GM21423 (cell line): ENCODE results near the gene PSMD3.
"Not testable (repeated sequence)": the region's sequence is repeated elsewhere in the genome, so short reads cannot be mapped to it uniquely, and the experiment has no call there.

Source experiments
- ATAC-seq: cut with Tn5 transposase; IDR thresholded peaks from one replicate; pipeline ENCODE4 v1.9.1; 2021; ENCODE audit warnings: mild to moderate bottlenecking, moderate library complexity; ENCODE audit not compliant: unreplicated experiment

Gene PSMD3

GRCh38 chr17:39995438-39995837 is 14.8 kb downstream of the PSMD3 start:
- ATAC-seq: no peak

GRCh38 chr17:39996162-39996561 is 15.6 kb downstream of the PSMD3 start:
- ATAC-seq: no peak

- no peak for ATAC-seq
Observed at GRCh38 chr17:39996800-39997199, 16.2 kb downstream of the PSMD3 start.

GRCh38 chr17:39997543-39997942 is 16.9 kb downstream of the PSMD3 start:
- ATAC-seq: no peak

- no peak for ATAC-seq
Observed at GRCh38 chr17:39999067-39999466, 18.5 kb downstream of the PSMD3 start.

GRCh38 chr17:40000161-40000560 is 19.6 kb downstream of the PSMD3 start:
- ATAC-seq: no peak

- ATAC-seq: not testable (repeated sequence)
Observed at GRCh38 chr17:40001335-40001734, 20.7 kb downstream of the PSMD3 start.

GRCh38 chr17:40004072-40004471 is 23.5 kb downstream of the PSMD3 start:
- ATAC-seq: no peak

GRCh38 chr17:40004712-40005111 is 24.1 kb downstream of the PSMD3 start:
- ATAC-seq: no peak

- no peak for ATAC-seq
Observed at GRCh38 chr17:40005520-40005919, 24.9 kb downstream of the PSMD3 start.

- ATAC-seq: not testable (repeated sequence)
Observed at GRCh38 chr17:40010946-40011500, 30.4 kb downstream of the PSMD3 start.

GRCh38 chr17:40012017-40012647 is 31.5 kb downstream of the PSMD3 start:
- ATAC-seq: not testable (repeated sequence)

GRCh38 chr17:40014375-40014980 is 33.9 kb downstream of the PSMD3 start:
- ATAC-seq: no peak

GRCh38 chr17:40015005-40015997 is 34.7 kb downstream of the PSMD3 start, which contains the start of gene CSF3:
CSF3 (plus strand) TSS chr17:40015440; CDS start chr17:40015475, 35 bp downstream.
- no peak for ATAC-seq

GRCh38 chr17:40015998-40016985 is 35.7 kb downstream of the PSMD3 start:
- ATAC-seq: no peak

- no peak for ATAC-seq
Observed at GRCh38 chr17:40017422-40018080, 36.9 kb downstream of the PSMD3 start.

GRCh38 chr17:40018211-40019121 is 37.9 kb downstream of the PSMD3 start:
- ATAC-seq: no peak
